ENCODE results near the gene HDLBP. TPM values are rescaled to one million over a fixed set of nuclear protein-coding genes. Genes with fewer than 3 reads are reported as not detected.

Gene HDLBP
- total RNA-seq, 1 donor from 2014 or later = 320 TPM

DNA sequence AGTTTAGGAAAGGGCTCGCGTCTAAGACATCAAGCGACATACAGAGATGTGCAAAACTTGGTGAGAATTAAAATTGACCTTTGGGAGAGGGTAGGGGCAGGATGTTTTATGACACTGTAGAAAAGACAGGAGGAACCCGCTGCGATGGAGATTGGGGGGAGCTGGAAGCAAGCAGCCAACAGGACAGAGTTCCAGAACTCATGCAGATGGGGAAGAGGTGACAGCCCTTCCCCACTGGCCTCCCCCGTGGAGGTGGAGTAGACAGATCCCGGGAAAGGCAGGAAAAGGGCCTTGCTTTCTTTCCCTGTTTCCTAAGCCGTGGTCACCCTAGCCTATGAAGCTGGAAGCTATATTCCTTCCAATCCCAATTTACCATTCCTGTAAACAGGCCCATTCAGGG lies 87.9 kb downstream of the HDLBP start:
- ATAC-seq = no peak

DNA sequence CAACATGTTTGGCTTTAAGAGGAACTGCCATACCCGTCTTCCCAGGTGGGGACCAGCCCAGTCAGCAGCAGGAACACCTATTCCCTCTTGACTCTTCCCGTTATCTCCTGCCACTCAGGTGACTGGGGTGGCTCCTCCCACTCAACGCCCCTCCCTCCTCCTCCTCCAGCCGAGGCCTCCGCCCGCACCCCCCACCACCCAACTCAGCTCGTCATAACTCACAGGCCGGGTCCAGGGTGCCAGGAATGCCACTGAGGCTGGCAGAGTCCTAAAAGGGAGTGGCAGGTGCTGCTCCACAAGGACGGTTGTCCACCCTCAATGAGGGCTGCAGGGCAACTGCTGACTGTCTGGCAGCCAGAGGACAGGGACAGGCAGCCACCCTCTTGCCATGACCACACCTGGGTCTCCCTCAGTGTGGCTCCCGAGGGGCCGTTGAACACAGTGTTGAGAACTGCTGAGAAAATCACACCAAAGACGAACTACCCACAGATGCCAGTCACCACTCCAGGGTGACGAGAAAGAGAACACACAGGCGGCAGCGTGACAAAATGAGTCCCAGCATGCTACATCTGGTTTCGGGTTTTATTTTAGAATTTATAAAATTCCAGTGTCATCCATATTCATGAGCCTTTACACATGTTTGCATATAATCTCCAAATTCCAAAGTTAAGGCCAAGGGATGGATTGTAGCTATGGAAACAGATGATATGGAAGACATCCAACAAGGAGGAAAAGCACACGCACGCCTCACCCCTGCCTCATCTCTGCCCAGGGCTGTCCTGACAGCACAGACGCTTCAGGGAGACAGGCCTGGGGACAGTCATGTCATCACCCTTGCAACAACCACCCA lies 88.5 kb downstream of the HDLBP start:
- no peak for ATAC-seq

DNA sequence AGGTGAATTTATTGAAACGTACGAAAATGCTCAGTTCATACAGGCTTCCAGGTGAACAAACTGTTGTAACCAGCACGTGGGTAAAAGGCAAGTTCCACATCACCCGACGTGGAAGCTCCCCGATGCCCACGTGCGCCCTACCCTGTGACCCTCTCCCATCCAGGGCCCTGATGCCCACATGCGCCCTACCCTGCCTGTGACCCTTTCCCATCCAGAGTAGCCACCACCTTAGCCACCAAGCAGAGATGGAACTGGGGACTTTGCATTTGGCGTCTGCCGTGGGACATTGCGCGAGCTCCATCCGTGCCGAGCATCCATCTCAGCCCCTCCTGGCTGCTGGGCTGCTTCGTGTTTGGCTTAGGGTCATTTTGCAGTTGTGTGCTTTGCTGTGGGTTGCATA lies 89.5 kb downstream of the HDLBP start:
- ATAC-seq = no peak

DNA sequence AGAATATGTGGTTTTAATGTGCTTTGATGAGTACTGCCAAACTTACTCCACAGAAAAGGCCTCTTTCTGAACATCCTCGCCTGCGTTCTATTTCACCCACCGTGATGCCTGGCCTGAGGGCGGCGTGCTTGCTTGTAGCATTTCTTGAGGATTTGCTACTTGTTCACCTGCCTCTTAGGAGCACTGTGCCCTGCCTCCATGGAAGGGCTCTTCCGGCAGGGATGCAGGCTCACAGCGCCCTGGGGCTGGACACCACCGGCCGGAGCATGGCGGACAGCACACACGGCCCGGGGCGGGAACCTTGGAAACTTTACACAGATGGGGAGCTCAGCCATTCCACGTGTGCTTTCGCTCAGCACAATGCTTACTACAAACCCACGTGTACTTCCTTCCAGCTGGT lies 89.9 kb downstream of the HDLBP start:
- no peak for ATAC-seq

DNA sequence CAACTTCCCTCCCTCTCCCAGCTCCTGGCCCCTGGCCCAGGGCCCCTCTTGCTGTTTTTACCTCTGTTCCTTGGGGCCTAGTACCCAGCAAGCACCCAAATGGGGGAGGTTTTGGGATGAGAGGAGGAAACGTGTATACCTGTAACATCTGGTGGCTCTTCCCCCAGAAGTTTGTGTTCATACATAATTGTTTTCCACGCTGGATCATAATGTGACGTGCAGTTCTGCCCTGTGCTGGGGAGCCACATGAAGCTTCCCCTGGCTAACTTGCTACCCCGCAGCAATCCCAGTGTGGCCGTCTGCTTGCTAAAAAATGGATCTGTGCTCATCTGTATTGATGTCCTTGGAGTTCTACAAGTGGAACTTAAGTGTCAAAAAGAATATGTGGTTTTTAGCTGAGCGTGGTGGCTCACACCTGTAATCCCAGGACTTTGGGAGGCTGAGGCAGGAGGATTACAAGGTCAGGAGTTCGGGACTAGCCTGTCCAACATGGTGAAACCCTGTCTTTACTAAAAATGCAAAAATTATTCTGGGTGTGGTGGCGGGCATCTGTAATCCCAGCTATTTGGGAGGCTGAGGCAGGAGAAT lies 90.5 kb downstream of the HDLBP start:
- no peak for ATAC-seq

DNA sequence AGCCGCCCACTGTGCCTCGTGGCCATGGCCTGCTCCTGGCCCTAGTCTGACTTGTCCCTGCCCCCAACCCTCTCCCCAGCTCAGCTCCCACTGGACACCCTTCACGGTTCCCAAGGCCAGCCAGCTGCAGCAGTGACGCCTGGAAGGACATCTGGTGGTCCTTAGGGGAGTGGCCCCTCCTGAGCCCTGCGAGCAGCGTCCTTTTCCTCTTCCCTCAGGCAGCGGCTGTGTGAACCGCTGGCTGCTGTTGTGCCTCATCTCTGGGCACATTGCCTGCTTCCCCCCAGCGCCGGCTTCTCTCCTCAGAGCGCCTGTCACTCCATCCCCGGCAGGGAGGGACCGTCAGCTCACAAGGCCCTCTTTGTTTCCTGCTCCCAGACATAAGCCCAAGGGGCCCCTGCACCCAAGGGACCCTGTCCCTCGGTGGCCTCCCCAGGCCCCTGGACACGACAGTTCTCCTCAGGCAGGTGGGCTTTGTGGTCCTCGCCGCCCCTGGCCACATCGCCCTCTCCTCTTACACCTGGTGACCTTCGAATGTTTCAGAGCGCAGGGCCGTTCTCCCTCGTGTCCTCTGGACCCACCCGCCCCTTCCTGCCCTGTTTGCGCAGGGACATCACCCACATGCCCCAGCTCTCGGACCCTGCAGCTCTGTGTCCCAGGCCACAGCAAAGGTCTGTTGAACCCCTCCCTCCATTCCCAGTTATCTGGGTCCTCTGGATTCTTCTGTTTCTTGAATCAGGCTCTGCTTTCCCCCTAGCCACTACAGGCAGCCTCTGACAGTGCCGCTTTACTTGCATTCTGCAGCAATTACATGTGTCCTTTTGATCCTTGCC lies 91.2 kb downstream of the HDLBP start:
- ATAC-seq = peak; percentile 51

DNA sequence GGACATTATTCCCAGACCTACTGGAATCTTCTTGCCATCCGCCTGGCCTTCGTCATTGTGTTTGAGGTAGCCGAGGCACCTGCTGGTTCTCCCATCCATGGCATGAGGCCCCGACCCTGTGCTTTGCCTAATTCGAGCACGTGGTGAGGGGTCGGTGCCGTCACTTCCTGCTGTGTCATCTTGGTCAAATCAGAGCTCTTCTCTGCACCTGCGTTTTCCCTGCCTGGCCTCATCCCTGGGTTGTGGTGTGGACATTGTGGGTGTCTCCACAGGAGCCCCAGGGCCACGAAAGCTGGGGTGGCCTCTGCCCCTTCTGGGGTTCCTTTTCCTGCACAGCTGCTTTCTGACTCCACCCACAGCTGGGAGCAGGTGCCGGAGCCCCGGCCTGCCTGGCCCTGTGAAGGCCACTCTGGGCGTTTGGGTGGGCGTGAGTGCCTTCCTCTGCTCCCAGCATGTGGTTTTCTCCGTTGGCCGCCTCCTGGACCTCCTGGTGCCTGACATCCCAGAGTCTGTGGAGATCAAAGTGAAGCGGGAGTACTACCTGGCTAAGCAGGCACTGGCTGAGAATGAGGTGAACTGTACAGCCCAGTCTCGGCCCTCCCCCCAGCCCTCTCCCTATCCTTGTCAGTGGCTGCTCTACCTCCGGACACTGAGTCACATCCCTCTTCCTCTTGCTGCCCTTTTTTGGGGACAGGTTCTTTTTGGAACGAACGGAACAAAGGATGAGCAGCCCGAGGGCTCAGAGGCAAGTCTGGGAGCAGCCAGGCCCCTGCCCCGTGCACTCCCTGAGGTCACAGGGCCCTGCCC lies 92.1 kb downstream of the HDLBP start:
- peak; percentile 48 for ATAC-seq

DNA sequence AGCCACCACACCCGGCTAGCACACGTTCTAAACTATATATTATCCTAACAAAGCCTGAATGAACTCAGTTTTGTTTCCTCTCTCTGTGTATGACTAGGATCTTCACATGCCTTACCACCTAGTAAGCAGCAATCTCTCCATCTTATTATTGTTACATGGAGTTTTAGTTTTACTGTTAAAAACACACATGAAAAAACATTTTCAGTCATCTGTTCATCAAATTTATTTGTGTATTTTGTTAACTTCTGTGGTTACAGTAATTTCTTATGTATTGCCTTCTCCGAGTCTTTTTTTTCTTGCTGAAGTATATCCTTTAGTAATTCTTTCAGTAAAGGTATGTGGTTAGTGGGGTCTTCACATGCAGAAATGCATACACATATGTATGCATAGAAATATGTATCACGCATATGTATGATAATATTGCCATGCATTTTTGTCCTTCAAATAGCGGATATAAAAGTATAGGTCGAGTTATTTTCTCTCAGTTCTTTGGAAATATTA lies 95.6 kb downstream of the HDLBP start:
- ATAC-seq = no peak

DNA sequence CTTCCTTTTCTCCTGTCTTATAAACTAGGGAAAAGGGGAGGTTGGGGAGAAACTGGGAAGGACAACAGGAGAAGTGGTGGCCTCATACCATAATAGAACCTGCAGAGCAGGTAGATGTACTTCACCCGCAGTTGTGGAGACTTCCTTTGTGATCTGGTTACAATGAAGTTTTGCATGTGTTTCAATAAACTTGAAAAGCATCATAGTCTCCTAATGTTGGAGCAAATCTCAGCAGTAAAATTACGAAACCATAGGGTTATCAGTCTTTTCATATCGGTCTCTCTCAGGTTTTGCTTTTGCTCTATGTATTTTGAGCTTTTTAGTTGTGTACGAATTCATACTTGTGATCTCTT lies 96.5 kb downstream of the HDLBP start:
- no peak for ATAC-seq

DNA sequence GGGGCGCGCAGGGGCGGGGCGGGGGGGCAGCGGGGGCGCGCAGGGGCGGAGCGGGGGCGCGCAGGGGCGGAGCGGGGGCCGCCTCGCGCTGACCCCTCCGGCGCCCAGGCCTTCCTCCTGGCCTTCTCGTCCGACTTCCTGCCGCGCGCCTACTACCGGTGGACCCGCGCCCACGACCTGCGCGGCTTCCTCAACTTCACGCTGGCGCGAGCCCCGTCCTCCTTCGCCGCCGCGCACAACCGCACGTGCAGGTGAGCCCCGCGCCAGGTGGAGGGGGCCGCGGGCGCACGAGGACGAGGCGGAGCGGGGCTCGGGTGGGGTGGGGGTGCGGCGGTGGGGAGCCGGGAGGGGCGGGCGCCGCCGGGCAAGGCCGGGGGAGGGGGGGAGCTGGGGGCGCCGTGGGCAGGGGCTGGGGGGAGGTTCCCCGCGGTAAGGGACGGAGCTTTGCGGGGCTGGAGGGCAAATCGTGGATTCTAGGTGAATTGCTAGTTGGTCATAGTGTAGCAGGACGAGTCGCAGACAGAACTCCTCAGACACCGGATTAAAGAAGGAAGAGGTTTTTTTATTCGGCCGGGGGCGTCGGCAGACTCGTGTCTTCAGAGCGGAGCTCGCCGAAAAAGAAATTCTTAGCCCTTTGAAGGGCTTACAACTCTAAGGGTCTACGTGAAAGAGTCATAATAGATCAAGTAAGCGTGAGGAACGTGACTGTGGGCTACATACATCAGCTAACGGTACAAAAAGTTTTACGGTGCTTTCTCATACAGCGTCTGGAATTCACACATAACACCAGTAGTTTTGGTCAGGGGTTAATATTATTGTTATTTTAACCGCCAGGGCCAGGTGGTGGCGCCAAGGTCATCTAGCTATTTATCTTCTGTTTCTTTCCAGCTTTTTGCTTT lies 97.1 kb downstream of the HDLBP start:
- peak; percentile 30 for ATAC-seq

DNA sequence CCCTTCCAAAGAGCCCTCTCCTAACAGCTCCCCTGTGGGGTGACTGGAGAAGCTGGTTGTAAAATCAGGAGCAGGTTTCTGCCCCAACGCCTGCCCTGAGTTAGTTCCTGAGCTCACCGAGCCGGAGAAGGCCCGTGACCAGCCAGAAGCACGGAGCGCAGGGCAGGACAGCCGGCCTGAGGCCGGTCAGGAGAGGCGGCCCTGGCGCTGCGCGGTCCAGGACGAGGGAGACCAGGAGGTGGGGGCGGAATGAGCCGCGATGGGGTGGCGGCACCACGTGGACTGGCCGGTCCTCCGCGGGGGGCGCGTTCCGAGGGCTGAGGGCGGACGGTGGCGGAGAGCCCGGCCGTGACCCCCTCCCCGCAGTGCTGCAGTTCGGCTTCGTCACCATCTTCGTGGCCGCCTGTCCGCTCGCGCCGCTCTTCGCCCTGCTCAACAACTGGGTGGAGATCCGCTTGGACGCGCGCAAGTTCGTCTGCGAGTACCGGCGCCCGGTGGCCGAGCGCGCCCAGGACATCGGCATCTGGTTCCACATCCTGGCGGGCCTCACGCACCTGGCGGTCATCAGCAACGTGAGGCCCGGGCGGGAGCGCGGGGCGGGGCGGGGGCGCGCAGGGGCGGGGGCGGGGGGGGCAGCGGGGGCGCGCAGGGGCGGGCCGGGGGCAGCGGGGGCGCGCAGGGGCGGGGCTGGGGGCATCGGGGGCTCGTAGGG lies 98.0 kb downstream of the HDLBP start:
- peak; percentile 49 for ATAC-seq

DNA sequence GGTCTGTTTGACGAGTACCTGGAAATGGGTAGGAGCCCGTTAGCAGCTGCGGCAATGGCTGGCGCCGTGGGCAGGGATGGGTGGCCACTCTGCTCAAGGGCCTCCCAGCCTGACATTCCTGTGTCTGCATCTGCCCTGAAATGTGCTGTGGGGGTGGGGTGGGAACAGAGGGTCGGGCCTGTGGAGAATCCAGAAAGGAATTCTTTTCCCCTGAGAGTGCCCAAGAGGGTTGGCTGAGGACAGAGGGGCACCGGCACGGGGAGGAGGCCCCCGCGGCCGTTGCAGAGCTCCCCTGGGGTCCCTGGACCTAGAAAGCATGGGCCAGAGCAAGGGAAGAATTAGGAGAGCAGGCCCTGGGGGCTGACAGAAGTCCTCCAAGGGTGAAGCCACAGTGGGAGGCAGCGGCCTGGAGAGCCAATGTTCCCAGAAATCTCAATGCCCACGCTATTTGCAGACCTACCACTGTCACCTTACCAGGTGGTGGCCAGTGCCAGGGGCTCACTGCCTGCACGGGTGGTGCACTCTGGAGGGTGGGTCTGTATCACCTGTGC lies 99.2 kb downstream of the HDLBP start:
- no peak for ATAC-seq

DNA sequence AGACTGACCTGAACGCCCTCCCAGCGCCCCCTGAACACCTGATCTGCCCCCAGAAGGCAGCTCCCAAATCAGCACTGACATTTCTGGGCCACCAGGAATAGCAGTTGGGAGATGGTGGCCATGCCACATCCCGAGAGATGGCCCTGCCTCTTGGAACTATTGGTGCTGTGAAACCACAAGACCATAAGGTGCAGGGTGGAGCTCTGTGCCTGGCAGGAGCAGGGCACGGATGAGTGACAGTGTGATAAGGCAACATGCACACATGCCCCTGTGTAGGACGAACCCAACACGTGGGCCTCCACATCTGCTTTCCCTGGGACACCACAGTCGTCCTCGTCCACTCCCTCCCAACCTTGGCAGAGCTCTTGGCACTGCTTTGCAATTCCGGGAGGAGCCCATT lies 100.1 kb downstream of the HDLBP start:
- no peak for ATAC-seq

DNA sequence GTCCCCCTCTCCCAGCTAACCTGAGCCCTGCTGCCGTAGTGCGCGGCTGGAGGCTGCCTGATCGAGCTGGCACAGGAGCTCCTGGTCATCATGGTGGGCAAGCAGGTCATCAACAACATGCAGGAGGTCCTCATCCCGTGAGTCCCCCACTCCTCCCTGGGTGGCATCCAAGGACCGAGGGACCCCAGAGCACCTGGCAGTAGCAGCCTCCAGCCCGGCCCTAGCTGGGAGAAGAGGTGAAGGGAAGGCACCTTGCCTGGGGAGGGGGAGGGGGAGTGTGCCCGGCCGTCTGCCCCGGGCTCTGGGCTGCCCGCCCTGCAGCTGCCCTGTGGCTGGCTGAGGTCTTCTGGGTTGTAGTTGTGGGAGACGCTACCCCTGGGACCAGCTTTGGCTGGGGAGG lies 100.7 kb downstream of the HDLBP start:
- ATAC-seq = no peak

DNA sequence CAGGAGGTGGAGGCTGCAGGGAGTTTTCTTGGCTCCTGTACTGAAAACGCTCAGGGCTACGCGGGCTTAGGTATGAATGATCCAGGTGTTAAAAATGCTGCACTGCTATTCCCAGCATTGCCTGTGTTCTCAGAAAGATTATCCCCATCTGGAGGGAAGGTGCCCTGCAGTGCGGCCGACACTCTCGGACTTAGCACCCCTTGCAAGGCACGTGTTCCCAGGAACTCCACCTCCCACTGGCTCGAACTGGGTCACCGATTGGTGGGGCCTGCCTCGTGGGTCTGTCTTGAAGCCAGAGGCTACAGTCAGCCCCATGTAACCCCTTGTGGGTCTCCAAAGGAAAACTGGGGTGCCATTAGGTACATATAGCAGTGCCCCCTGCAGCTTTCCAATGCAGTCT lies 101.3 kb downstream of the HDLBP start:
- no peak for ATAC-seq

DNA sequence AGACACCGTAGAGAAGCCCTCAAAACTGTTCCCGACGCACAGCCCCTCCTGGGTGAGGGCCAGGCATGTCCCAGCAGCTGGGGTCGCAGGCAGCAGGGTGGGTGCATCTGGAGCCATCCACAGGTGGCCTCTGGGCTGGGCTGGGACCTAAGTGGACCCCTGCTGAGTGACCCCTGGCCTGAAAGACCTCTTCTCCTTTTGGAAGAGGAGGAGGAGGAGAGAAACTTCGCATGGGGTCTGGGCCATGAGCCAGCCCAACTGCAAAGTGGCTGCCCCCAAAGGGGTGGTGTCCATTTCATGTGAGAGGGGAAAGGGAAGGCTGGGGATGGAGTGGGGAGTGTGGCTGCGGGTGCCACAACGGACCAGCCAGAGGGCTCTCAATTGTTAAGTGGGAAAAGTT lies 101.9 kb downstream of the HDLBP start:
- no peak for ATAC-seq

DNA sequence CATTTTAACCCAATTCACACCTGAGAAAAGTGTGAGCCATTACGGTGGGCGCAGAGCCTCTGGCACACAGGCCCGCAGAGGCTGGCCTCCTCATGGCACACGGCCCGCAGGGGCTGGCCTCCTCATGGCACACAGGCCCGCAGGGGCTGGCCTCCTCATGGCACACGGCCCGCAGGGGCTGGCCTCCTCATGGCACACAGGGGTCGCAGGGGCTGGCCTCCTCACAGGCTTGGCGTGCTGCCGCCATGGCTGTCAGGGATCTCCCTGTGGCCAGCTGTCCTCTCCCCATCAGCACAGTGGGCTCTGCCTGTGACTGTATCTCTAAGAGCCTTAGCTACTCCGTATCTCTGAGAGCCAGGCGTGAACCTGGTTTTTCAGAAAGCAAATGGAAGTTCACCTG lies 102.4 kb downstream of the HDLBP start:
- no peak for ATAC-seq

DNA sequence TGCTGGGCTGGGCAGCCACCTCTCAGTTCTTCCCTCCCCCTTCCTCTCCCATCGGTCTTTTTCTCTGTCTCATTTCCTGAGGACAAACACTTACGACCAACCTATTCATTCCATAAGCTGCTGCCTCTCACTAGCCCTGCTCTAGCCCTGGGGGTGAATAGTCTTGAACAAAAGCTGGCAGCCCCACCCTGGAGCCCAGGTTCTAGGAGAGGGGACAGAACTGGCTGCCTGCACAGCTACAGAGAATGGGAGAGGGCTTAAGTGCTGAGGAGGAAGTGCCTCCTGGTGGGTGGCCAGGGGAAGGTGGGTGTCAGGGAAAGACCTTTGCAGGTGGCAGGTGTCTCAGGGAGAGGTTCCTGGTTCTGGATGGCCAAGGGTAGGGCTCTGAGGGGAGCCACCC lies 104.2 kb downstream of the HDLBP start:
- ATAC-seq = no peak

DNA sequence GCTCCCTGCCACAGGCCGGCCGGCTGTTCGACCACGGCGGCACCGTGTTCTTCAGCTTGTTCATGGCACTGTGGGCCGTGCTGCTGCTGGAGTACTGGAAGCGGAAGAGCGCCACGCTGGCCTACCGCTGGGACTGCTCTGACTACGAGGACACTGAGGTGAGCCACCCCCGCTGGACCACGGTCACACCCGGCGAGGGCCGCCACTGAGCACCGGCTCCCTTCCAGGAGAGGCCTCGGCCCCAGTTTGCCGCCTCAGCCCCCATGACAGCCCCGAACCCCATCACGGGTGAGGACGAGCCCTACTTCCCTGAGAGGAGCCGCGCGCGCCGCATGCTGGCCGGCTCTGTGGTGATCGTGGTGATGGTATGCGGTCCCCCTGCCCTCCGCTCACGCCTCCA lies 106.2 kb downstream of the HDLBP start:
- no peak for ATAC-seq

DNA sequence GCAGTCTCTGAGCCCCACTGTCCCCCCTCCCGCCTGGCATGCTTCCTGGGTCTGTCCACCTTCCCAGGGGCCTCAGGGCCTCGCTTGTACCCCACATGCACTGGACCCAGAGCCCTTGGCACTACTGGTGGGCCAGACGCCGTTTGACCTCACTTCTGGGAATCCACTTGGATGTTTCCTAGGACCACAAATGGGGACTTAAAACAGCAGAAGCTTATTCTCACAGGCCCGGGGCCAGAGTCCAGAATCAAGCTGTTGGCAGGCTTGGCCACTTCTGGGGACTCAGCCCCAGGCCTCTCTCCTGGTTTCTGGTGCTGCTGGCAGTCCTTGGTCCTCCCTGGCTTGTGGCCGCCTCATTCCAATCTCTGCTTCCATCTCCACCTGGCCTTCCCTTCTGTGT lies 107.4 kb downstream of the HDLBP start:
- ATAC-seq = no peak

DNA sequence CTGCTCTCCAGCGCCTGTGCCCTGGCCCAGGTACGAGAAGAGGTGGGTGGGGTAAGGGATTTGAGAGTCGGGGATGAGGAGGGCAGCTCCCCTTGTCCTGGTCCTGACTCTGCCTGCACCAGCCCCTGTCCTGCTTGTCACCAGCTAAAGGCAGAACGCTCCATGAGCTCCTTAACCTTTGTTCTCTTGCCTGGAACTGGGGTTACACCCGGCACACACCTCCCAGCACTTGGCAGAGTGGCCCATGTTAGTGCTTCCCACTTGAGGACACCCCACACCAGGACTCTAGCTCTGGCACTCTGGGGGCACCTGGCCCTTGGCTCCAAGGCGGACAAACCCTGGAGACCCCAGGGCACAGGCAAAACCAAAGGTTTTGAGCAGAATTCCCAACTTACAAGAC lies 107.8 kb downstream of the HDLBP start:
- no peak for ATAC-seq
